CD8-positive, alpha-beta memory T cell (primary cell): ENCODE results near the gene ODF2L. TPM values are rescaled to one million over a fixed set of nuclear protein-coding genes. Genes with fewer than 3 reads are reported as not detected.

Experiments used
- CTCF ChIA-PET: fragments of 350-600 bp; sonication (Branson Sonifier 250); formaldehyde crosslinking; loops from one replicate; lab custom pipeline; 2021; ENCODE audit warnings: antibody characterized with exemption; lab: Charles Lee
- POLR2A ChIA-PET: fragments of 350-600 bp; sonication (Branson Sonifier 250); formaldehyde crosslinking; loops from one replicate; lab custom pipeline; 2021; ENCODE audit warnings: antibody characterized with exemption; lab: Charles Lee
- DNase-seq, 5 donors: peaks; one replicate each; pipeline versions ENCODE4 v3.0.0 to v3.0.0-alpha.2; 2020 to 2022; ENCODE audit warnings: mixed read lengths in 1 of 5
- H3K27ac ChIP-seq: one replicate; pipeline ENCODE4 v1.7.0; 2013; ENCODE audit warnings: low read depth, mild to moderate bottlenecking, low read length, moderate library complexity
- H3K27me3 ChIP-seq: 2 replicates; pipeline ENCODE4 v1.7.0; 2013; ENCODE audit warnings: low read length, mild to moderate bottlenecking; ENCODE audit not compliant: insufficient read depth, poor library complexity, severe bottlenecking
- H3K36me3 ChIP-seq: 2 replicates; pipeline ENCODE4 v1.7.0; 2013; ENCODE audit warnings: mild to moderate bottlenecking, low read length, moderate library complexity; ENCODE audit not compliant: insufficient read depth
- H3K4me1 ChIP-seq: 2 replicates; pipeline ENCODE4 v1.7.0; 2013; ENCODE audit warnings: mild to moderate bottlenecking, low read length, moderate library complexity; ENCODE audit not compliant: insufficient read depth
- H3K4me3 ChIP-seq: 2 replicates; pipeline ENCODE4 v1.7.0; 2013; ENCODE audit warnings: mild to moderate bottlenecking, low read length
- H3K9me3 ChIP-seq: 2 replicates; pipeline ENCODE4 v1.7.0; 2013; ENCODE audit warnings: mild to moderate bottlenecking, low read length
- H3K27ac Mint-ChIP-seq, 8 donors: one replicate each; pipeline ENCODE4 v1.8.0; 2020 to 2021; ENCODE audit warnings: mixed read lengths in 8 of 8, mild to moderate bottlenecking in 6 of 8, inconsistent platforms in 3 of 8, moderate library complexity in 3 of 8
- H3K27me3 Mint-ChIP-seq, 2 donors: one replicate each; pipeline ENCODE4 v1.8.0; 2020 to 2021; ENCODE audit warnings: mixed read lengths in 2 of 2, mild to moderate bottlenecking in 1 of 2, moderate library complexity in 1 of 2
- H3K36me3 Mint-ChIP-seq, 3 donors: one replicate each; pipeline ENCODE4 v1.8.0; 2020 to 2021; ENCODE audit warnings: mixed read lengths in 3 of 3, inconsistent platforms in 1 of 3, mild to moderate bottlenecking in 1 of 3
- H3K4me1 Mint-ChIP-seq, 3 donors: one replicate each; pipeline ENCODE4 v1.8.0; 2020 to 2021; ENCODE audit warnings: mixed read lengths in 3 of 3, inconsistent platforms in 1 of 3, mild to moderate bottlenecking in 1 of 3
- H3K4me3 Mint-ChIP-seq, 7 donors: one replicate each; pipeline ENCODE4 v1.8.0; 2020 to 2021; ENCODE audit warnings: mixed read lengths in 7 of 7, mild to moderate bottlenecking in 6 of 7, moderate library complexity in 4 of 7, inconsistent platforms in 2 of 7
- H3K9me3 Mint-ChIP-seq, 5 donors: one replicate each; pipeline ENCODE4 v1.8.0; 2020 to 2022; ENCODE audit warnings: mixed read lengths in 5 of 5, mild to moderate bottlenecking in 3 of 5, moderate library complexity in 2 of 5, inconsistent platforms in 1 of 5
- polyA plus RNA-seq: library from polyadenylated mRNA; unstranded; fragments of 300-500 nt; fragmentation: Illumina TruSeq; gene quantifications from one replicate; pipeline ENCODE4 v1.2.3, GENCODE V29; 2021
- total RNA-seq, 2 experiments: library from RNA; stranded (reverse); gene quantifications; one replicate each; pipeline ENCODE4 v1.2.3, GENCODE V29; 2021

ODF2L gene
- total and polyA plus RNA-seq, 3 experiments from 2014 or later: 27.6 to 52.9 (median 30.1) TPM

GRCh38 chr1:86345042-86345441, 51.1 kb downstream of the ODF2L start:
- H3K36me3 Mint-ChIP-seq: peaks cover 2 to 9% (median 3%) of the 10 kb centered on the region in 3 donors
- ChIA-PET POLR2A (no interaction called here), CTCF (no interaction called here)
- Histone ChIP-seq H3K36me3 (no peaks in the 10 kb centered on the region), H3K9me3 (no peaks in the 10 kb centered on the region), H3K4me1 (no peaks in the 10 kb centered on the region), H3K27me3 (no peaks in the 10 kb centered on the region), H3K4me3 (no peak overlapping the region), H3K27ac (no peak overlapping the region)
- H3K27ac Mint-ChIP-seq: peak overlapping the region in 1 of 8 donors; percentile 0
- no peak overlapping the region for H3K4me3 Mint-ChIP-seq
- DNase-seq: no peak
- H3K9me3 Mint-ChIP-seq: peaks cover 6 to 17% (median 12%) of the 10 kb centered on the region in 5 donors
- H3K4me1 Mint-ChIP-seq: no peaks in the 10 kb centered on the region
- H3K27me3 Mint-ChIP-seq: peaks cover 0 to 2% of the 10 kb centered on the region in 2 donors

- DNase-seq: no peak
- Histone ChIP-seq H3K4me3 (no peak overlapping the region), H3K27me3 (no peaks in the 10 kb centered on the region), H3K9me3 (no peaks in the 10 kb centered on the region), H3K27ac (no peak overlapping the region), H3K36me3 (no peaks in the 10 kb centered on the region), H3K4me1 (no peaks in the 10 kb centered on the region)
- H3K4me1 Mint-ChIP-seq: peaks cover 0 to 3% (median 0%) of the 10 kb centered on the region in 3 donors
- CTCF ChIA-PET: no interaction called here
- no peak overlapping the region for H3K4me3 Mint-ChIP-seq
- POLR2A ChIA-PET: no interaction called here
- H3K27me3 Mint-ChIP-seq: peaks cover 0 to 2% of the 10 kb centered on the region in 2 donors
- H3K27ac Mint-ChIP-seq: peak overlapping the region in 2 of 8 donors; percentile 21 to 33
- peaks cover 0 to under 1% (median 0%) of the 10 kb centered on the region in 3 donors for H3K36me3 Mint-ChIP-seq
- H3K9me3 Mint-ChIP-seq: peaks cover 2 to 13% (median 5%) of the 10 kb centered on the region in 5 donors
Observed at GRCh38 chr1:86339906-86340305, 56.2 kb downstream of the ODF2L start.

- no peak overlapping the region for H3K4me3 ChIP-seq
- ChIA-PET CTCF (no interaction called here), POLR2A (no interaction called here)
- Mint-ChIP-seq H3K36me3 (no peaks in the 10 kb centered on the region), H3K4me3 (no peak overlapping the region), H3K27ac (peak overlapping the region in 1 of 8 donors; percentile 22), H3K9me3 (peaks cover 0 to 9% (median 0%) of the 10 kb centered on the region in 5 donors), H3K4me1 (peaks cover 0 to 3% (median 0%) of the 10 kb centered on the region in 3 donors), H3K27me3 (peaks cover 0 to 2% of the 10 kb centered on the region in 2 donors)
- peak in 1 of 5 donors; percentile 0 for DNase-seq
- no peaks in the 10 kb centered on the region for H3K27me3 ChIP-seq
- no peak overlapping the region for H3K27ac ChIP-seq
- no peaks in the 10 kb centered on the region for H3K4me1 ChIP-seq
- no peaks in the 10 kb centered on the region for H3K9me3 ChIP-seq
- H3K36me3 ChIP-seq: no peaks in the 10 kb centered on the region
Observed at GRCh38 chr1:86339014-86339812, 56.9 kb downstream of the ODF2L start.

GRCh38 chr1:86335916-86336315, 60.2 kb downstream of the ODF2L start:
- DNase-seq: no peak
- Mint-ChIP-seq H3K4me1 (peaks cover 0 to 3% (median 0%) of the 10 kb centered on the region in 3 donors), H3K36me3 (peaks cover 0 to 6% (median 0%) of the 10 kb centered on the region in 3 donors), H3K27ac (no peak overlapping the region), H3K27me3 (peaks cover 5% of the 10 kb centered on the region in 2 donors), H3K9me3 (peaks cover 0 to 9% (median 2%) of the 10 kb centered on the region in 5 donors), H3K4me3 (no peak overlapping the region)
- Histone ChIP-seq H3K4me3 (no peak overlapping the region), H3K27ac (no peak overlapping the region), H3K4me1 (no peaks in the 10 kb centered on the region), H3K36me3 (no peaks in the 10 kb centered on the region), H3K27me3 (no peaks in the 10 kb centered on the region), H3K9me3 (no peaks in the 10 kb centered on the region)
- CTCF ChIA-PET: no interaction called here
- POLR2A ChIA-PET: no interaction called here

- Histone ChIP-seq H3K27ac (no peak overlapping the region), H3K4me1 (no peaks in the 10 kb centered on the region), H3K27me3 (no peaks in the 10 kb centered on the region), H3K4me3 (no peak overlapping the region), H3K9me3 (no peaks in the 10 kb centered on the region), H3K36me3 (no peaks in the 10 kb centered on the region)
- H3K27ac Mint-ChIP-seq: no peak overlapping the region
- no peak overlapping the region for H3K4me3 Mint-ChIP-seq
- H3K27me3 Mint-ChIP-seq: peaks cover 4 to 9% of the 10 kb centered on the region in 2 donors
- ChIA-PET POLR2A (no interaction called here), CTCF (no interaction called here)
- no peaks in the 10 kb centered on the region for H3K9me3 Mint-ChIP-seq
- DNase-seq: no peak
- peaks cover 0 to 9% (median 0%) of the 10 kb centered on the region in 3 donors for H3K36me3 Mint-ChIP-seq
- no peaks in the 10 kb centered on the region for H3K4me1 Mint-ChIP-seq
Observed at GRCh38 chr1:86325264-86325663, 70.9 kb downstream of the ODF2L start.

- Mint-ChIP-seq H3K9me3 (no peaks in the 10 kb centered on the region), H3K4me1 (no peaks in the 10 kb centered on the region), H3K27ac (no peak overlapping the region), H3K36me3 (peaks cover 0 to 5% (median 0%) of the 10 kb centered on the region in 3 donors), H3K27me3 (peaks cover 0 to 9% of the 10 kb centered on the region in 2 donors), H3K4me3 (no peak overlapping the region)
- no peaks in the 10 kb centered on the region for H3K9me3 ChIP-seq
- ChIA-PET POLR2A (no interaction called here), CTCF (no interaction called here)
- H3K27ac ChIP-seq: no peak overlapping the region
- no peaks in the 10 kb centered on the region for H3K27me3 ChIP-seq
- no peaks in the 10 kb centered on the region for H3K36me3 ChIP-seq
- no peak overlapping the region for H3K4me3 ChIP-seq
- no peak for DNase-seq
- no peaks in the 10 kb centered on the region for H3K4me1 ChIP-seq
Observed at GRCh38 chr1:86324130-86324822, 71.8 kb downstream of the ODF2L start.

GRCh38 chr1:86322241-86322640, 73.9 kb downstream of the ODF2L start:
- no peaks in the 10 kb centered on the region for H3K4me1 Mint-ChIP-seq
- peaks cover 0 to 1% (median 0%) of the 10 kb centered on the region in 3 donors for H3K36me3 Mint-ChIP-seq
- H3K4me3 ChIP-seq: no peak overlapping the region
- H3K27ac ChIP-seq: no peak overlapping the region
- no peaks in the 10 kb centered on the region for H3K9me3 ChIP-seq
- ChIA-PET POLR2A (no interaction called here), CTCF (no interaction called here)
- no peaks in the 10 kb centered on the region for H3K36me3 ChIP-seq
- peaks cover 0 to 6% of the 10 kb centered on the region in 2 donors for H3K27me3 Mint-ChIP-seq
- H3K4me3 Mint-ChIP-seq: no peak overlapping the region
- H3K4me1 ChIP-seq: no peaks in the 10 kb centered on the region
- no peaks in the 10 kb centered on the region for H3K27me3 ChIP-seq
- no peak overlapping the region for H3K27ac Mint-ChIP-seq
- H3K9me3 Mint-ChIP-seq: no peaks in the 10 kb centered on the region
- DNase-seq: no peak

- no peak overlapping the region for H3K4me3 ChIP-seq
- POLR2A ChIA-PET: no interaction called here
- CTCF ChIA-PET: no interaction called here
- no peak overlapping the region for H3K27ac Mint-ChIP-seq
- H3K36me3 ChIP-seq: no peaks in the 10 kb centered on the region
- H3K27me3 Mint-ChIP-seq: peaks cover 0 to 4% of the 10 kb centered on the region in 2 donors
- no peaks in the 10 kb centered on the region for H3K9me3 Mint-ChIP-seq
- H3K27me3 ChIP-seq: no peaks in the 10 kb centered on the region
- no peak for DNase-seq
- no peak overlapping the region for H3K4me3 Mint-ChIP-seq
- no peaks in the 10 kb centered on the region for H3K9me3 ChIP-seq
- no peaks in the 10 kb centered on the region for H3K4me1 Mint-ChIP-seq
- no peaks in the 10 kb centered on the region for H3K4me1 ChIP-seq
- H3K36me3 Mint-ChIP-seq: no peaks in the 10 kb centered on the region
- no peak overlapping the region for H3K27ac ChIP-seq
Observed at GRCh38 chr1:86318436-86318835, 77.7 kb downstream of the ODF2L start.
